GM21528 (cell line): ENCODE results near the gene NCK2.

Experiments
- ATAC-seq: cut with Tn5 transposase; IDR thresholded peaks from one replicate; pipeline ENCODE4 v1.9.1; 2021; ENCODE audit warnings: mild to moderate bottlenecking, moderate library complexity; ENCODE audit not compliant: unreplicated experiment, low FRiP score

The NCK2 gene

DNA sequence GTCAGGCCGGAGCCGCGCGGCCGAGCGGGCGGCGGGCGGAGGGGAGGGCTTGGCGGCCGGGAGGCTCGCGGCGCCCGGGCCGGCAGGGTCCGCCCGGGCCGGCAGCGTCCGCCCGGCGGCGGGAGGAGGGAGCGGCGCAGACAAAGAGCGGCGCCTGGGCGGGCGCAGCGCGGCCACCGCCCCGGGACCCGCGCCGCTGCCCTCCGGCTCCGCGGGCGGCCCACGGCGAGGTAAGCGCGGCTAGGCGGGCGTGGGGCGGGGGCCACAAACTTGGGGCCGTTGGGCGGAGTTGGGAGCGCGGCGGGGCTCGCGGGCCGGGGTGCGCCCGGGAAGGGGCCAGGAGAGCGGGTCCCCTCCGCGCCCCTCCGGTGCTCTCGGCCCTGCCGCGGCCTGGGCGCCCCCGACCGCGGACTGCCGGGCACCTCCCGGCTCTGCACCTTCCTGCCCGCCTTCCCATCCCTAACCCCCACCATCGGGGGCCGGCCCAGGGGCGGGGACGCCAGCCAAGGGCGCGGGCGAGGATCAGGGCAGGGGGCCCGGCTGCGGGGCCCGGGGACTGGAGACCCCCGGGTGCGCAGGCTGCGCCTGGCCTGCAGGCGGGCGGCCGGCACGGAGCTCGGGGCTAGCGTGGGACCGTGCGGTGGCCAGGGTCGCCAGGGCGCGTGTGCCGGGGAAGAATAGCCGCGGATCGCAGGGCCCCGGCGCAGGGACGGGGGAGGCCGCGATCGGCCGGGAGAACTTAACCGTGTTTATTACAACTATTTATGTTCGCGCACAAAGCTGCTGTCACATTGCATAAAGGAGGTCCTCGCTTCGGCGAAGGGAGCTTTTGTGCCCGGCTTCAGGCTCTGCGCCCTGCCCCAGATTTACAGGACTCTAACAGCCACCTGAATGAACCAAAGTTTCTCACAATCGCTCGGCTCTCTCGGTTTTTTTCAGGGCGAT, at the start of gene NCK2:
Gene NCK2 (plus strand): TSS at position 4 of the 945 bp plus-strand sequence. CDS start 110,152 bp downstream, outside the sequence.
- peak; percentile 31 for ATAC-seq

DNA sequence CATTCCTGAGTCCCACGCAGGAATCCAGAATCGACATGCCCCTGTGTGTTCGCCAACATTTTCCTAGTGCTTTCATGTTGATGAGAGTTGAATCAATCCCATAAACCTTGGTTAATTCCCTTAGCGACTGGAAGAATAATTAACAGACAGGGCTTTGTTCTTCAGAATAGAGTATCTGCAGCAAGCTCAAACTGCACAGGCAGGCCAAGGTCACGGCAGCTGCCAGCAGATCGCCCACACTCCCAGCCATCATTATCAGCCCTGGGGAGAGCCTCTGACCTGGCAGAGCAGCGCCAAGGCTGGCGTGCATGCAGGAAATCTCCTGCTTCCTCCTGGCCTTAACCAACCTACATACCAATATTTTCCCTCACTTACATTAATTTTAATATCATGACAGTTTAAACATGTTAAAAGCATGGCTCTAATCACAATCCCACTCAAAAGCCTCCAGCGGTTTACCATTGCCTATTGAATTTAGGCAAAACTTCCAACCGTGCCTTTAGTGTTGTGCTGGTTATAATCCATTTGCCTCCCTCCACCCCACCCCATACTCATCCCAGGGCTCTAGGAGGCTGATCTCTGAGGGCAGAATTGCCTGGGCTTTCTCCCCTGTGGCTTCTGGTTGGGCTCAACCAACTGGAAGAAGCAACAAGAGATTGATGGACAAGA, 46.8 kb upstream of the NCK2 start:
- ATAC-seq, result no peak

DNA sequence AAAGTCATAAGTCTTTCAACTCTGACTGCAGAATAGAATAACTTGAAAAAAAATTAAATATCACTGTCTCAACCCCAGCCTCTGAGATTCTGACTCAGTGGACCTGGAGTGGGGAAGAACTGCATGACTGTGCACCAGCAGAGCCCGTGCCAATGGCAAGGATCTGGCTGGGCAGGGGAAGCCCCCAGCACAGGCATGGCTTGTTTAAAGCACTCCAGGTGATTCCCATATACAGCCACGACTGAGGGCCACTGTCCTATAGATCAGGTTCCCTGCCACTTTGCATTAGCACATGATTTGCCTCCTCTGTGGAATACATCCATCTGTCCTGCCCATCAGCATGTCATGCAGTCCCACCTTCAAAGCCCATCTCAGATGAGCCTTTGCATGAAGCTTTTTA, 45.9 kb upstream of the NCK2 start:
- no peak for ATAC-seq

DNA sequence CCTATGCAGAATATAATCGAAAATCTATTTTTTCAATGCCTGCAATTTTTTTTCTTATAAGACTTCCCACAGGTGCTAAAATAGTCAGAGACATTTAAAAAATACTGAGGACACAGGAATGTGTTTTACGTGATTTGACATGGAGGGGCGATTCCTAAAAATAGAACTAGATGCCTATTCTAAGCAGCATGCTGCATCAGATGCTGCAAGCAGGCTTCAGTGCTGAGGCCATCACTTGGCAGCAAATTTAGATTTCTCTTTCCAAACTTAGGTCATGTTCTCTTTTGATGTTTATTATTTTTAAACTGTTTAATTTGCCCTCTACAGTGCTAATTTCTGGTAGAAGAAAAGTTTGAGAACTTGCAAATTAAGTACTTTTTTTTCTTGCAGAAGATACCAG, 43.7 kb upstream of the NCK2 start:
- ATAC-seq, result no peak

DNA sequence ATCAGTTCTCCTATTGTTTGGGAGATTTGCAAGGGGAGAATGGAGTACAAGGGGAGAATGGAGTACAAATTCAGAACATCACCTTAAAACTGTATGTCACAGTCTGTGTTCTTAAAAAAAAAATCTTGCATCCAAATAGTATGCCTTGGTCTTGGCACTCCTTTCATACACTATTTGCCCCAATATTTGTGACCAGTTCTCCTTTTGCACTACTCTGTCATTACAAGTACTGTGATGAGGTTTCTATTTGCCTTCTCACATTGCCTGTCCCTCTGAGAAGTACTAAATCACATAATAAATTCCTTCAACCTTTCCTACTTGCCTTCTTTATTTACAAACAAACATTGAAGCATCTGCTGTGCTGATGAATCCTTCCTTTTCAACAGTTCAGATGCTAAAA, 36.0 kb upstream of the NCK2 start:
- no peak for ATAC-seq

DNA sequence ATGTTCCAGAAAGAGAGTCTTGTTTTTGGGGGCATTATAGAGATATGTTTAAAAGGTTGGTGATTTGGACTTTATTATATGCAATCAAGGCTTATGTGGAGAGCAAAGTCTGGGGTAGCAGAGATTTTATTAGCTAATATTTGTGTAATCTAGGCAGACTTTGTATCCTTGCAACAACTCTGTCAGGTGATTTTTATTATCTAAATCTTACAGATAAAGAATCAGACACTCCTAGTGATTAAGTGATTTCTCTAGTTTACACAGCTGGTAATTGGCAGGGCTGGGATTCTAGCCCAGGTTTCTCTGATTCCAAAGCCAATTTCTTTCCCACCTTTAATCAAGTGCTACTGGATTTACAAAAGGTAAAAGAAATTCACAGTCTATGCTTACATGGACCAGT, 33.3 kb upstream of the NCK2 start:
- no peak for ATAC-seq

DNA sequence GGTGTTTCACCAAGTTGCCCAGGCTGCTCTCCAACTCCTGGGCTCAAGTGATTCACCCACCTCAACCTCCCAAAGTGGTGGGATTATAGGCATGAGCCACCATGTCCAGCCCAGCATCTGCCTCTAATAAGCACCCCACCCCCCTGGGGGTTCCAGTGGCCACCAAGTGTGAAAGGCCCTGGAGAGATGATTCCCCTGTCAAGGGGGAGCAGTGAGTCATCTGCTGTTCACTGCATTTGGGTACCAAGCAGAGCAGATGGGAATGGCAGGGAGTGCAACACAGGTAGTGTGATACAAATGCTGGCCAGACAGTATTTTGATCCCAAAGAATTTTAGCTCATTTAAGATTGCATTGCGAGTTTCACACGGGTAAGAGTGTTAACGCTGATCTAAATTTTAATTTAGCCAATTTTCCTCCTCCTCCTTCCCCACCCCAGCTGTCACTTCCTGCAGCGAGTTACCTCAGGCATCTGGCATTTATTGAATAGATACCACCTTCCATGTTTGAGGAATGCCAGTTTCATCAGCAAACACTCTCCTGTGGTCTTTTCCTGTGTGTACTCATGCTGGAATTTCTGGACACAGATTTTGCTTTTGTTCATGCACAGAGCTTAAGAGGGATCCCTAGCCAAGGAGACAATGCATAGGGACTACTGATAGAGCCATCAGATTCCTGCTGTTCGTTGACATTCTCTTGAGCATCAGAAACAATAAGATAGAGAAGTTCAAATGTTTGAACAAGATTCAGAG, 32.4 kb upstream of the NCK2 start:
- no peak for ATAC-seq

DNA sequence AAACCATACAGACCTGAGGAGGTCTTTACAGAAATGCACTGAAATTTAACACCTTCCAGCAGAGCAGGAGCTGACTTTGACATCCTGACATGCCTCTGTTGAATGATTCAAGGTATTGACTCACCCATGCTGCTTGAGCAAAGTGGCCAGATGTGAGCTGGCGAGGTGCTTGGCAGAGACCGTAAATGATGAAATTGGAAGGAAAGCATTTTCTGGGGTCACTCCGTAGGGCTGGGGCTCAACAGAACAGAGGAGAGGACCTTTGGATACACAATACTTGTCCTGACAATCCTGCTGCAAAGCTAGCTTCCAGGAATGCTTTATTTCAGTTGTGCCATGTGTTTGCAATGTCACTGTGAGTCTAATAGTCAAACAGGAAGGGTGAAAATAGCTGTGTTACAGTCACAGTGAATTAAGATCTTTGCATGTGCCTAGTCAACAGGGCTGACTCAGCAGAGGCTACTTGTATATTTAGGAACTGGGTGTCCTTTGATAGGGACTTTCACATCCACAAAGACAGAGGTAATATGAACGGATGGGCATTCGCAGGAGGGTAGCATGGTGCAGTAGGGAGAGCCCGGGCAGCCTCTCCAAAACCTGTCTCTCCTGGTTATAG, 31.6 kb upstream of the NCK2 start:
- ATAC-seq, result no peak

DNA sequence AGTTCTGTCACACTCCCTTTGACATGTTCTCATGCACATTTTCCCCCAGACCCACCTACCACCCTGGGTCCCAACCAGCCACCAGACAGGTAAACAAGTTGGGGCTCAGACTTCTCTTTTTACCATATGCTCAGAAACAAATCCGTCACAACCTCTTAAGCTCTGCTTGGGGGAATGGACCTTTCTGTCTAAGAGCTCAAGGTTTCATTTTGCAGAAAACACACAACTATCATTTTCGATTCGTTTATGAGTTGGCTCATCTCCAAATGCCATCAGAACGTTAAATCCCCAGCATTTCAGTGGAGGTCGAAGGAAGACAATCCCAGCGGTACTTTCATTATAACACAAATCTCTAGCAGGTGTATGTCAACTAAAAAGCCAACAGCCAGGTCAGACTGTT, 30.6 kb upstream of the NCK2 start:
- no peak for ATAC-seq

DNA sequence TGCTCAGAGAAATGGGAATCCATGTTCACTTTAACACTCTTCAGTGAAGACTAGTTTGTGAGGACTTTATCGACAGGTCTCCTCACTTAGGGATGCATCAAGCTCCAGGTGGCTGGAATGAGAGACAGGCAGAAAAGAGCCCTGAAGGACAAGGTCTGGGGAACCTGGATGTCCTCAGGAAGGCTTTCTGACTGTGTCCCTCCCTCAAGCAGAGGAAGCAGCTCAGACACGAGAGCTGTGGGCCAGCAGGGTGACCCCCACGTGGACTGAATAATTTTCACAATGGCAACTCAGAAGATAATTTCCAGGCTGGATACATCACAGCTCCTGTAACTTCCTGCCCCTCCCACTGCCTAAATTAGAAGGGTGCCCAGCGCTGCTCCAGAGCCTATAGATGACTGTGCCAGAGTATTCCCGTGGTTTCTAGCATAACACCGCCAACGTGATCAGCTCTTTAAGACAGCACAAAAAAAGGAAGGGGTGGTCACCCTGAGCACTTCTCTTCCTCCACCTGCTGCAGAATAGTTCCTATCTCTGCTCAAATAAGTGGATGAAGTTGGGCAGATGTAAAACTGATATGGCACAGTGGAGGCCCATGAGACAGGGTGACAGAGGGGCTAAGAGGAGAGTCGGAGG, 25.7 kb upstream of the NCK2 start:
- ATAC-seq, result no peak

DNA sequence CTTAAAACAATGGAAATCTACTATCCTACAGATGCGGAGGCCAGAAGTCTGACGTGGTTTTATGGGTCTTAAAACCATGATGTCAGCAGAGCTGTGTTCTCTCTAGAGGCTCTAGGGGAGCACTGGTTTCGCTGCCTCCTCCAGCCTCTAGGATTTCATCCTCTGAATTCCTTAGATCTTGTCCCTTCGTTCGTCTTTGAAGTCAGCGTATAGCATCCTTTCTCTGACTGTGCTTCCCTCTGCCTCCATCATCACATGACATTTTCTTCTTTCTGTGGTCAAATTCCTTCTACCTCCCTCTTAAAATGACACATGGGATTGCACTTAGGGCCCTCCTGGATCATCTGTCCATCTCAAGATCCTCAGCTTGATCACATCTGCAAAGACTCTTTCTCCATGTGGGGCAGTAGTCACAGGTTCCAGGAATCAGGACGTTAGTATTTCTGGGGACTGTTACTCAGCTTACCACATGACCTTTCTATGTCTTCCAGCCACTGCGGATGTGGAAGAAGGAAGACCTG, 22.7 kb upstream of the NCK2 start:
- ATAC-seq, result no peak

DNA sequence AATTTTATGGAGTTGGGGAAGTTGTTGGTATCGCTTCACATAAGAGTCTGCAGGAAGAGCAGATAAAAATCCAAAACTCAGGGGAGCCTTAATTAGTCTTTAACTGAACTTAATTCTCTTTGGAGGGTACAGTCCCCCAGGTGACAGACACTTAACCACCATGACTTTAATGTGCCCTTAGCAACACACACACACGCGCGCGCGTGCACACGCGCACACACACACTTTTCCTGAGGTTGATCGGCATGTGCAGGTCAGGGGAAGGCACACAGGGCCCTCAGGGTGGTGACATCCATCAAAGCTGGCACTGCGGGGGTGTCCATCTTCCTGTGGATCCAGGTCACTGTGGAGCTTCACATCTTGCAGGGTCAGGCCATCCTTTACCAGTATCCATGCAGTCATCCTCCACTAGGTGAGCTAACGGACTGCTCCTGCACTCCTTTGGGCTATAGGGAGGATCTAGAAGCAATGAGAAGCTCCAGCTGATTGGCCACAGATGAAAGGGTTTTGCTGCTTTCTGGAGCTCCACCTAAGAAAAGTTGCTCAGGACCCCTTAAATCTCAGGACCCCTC, 21.9 kb upstream of the NCK2 start:
- ATAC-seq, result no peak

DNA sequence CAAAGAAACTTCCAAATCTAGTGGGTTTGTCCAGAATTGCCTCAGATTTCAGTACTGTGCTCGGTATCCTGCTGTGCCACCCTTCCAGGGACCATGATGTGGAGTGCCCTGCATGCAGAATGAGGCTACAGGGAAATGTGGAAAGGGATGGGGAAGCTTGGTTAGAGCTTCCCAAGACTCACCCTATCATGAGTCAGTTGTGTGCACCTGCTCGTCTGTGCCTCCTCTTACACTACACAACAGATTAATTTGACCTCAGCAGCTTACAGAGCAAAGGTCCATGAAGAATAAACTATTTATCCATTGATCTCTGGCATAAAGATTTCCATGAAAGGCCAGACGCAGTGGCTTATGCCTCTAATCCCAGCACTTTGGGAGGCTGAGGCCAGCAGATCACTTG, 21.3 kb upstream of the NCK2 start:
- ATAC-seq, result no peak

DNA sequence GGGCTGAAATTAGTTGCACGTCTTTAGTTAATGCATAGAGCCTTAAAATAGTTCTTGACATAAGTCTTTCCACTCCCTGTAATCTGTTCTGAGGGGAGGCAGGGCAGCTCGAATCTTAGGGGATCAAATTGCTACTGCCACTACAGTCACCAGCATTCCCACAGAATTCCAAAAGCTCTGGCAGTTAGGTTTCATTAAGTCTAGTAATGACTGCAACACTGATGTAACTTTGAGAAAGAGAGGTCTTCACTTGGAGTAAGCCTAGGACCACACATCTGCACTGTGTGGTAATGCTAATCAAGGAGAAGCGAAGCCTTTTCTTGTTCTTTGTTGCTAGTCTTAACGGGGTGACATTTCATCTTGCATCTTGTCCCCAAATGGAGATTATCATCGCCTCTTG, 19.3 kb upstream of the NCK2 start:
- no peak for ATAC-seq

DNA sequence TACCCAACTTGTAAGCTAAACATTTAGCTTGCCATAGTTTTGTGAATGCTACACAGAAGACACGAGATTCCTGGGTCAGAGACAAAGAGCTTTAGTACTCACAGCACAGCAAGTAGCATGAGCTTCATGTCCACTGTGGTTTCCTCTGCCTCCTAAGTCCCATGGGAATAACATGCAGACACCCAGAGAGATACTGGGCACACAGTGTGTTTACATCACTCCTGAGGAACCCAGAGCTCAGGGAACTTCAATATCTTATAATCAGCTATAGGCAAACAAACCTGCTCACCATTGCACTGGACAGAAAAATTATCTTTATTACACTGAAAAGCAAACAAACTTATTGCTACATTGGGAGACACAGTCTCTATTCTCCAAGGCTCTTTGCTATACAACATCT, 14.5 kb upstream of the NCK2 start:
- no peak for ATAC-seq

DNA sequence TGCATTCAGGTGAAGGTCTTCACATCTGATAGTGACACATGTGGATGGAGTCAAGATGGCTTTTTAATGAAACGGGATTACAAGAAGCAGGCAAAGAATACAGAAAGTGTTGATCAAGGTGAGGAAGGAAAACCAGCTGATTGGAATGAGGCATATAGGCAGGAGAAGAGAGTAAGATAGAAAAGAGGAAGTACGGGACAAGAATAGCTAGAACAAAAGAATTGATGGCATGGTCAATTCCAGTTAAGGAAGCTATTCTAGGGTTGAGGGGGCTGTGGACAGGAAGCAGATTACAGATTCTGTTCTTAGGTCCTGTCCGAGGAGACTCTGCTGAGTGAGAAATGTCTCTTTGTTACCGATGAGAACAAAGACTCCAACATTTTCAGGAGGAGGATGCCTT, 13.2 kb upstream of the NCK2 start:
- no peak for ATAC-seq

DNA sequence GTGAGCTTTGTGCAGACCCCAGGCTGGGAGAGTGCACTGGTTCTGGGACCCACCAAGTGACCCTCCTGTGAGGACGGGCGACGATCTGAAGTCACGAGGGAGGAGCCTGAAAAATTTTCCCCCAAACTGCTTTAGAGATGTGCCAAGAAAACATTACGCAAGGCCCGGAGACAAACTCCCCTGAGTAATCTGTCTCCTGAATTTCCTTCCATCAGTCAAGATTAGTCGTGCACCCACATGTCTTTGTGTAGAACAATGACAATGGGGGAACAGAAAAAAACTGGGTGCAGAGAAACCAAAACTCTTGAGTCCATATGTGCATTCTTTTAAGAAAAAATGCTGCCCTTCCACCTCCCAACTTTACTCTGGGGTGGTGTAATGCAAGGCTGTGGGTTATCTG, 12.6 kb upstream of the NCK2 start:
- ATAC-seq, result no peak

DNA sequence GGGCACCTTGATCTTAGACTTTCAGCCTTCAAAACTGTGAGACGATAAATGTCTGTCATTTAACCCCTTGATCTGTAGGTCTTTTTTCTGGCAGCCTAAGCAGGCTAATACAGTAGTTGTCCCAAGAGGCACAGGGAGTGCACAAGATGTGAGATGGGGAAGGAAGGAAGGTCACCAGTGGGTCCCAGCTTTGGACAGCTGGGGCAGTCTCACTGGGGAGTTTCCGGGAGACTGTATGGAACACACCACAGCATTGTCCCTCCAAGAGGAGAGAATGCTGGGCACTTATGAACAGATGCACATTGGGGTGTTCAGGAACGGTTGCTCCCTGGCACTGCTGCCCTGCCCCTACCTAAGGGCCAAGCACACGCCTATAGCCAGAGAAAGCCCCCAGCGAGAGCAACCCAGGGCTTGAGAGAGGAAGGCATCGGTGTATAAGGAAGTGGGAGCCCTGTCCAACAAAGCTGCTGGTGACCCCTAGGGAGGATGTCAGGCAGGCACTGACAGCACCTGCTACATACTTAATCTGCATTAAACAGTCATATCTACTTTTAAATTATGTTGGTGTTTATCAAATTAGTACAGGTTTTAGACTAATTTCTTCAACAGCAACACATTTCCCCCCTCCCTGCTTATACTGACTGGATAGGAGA, 11.6 kb upstream of the NCK2 start:
- ATAC-seq, result no peak

DNA sequence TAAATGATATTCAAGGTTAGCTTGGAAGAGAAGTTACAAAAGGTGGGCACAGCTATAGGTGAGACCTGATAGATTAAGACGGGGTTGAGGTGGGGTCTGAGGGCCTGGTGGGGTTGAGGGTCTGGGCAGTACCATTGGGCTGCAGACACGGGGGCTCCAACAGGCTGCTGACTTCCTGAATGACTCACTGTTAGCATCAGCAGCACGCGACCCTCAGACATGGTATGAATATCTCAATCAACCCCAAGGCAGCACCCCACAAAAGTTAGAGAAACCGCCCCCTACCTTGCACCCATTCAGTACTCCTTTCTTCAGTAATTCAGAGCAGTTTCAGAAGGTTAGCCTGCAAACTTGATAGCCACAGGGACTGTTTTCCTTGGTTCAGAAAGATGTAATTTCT, 10.8 kb upstream of the NCK2 start:
- ATAC-seq, result no peak
